Upper lobe of left lung (tissue), 6 donors: Measurements from ENCODE around the gene JARID2. TPM values are rescaled to one million over a fixed set of nuclear protein-coding genes. Genes with fewer than 3 reads are reported as not detected.
A peak's percentile ranks its signal among the peaks of the same experiment; 100 is the strongest.

Experiments used
- ATAC-seq, 2 donors: fragments of 200-7000 bp; cut with Tn5 transposase; one replicate each; pipeline ENCODE4 v1.9.1; 2022; ENCODE audit warnings: mild to moderate bottlenecking in 2 of 2, moderate library complexity in 2 of 2; ENCODE audit not compliant: low FRiP score in 2 of 2
- DNase-seq, 2 donors: peaks; one replicate each; pipeline ENCODE4 v3.0.0-alpha.2; 2019 to 2020
- H3K27ac ChIP-seq, 4 donors: fragments of 200-600 bp; sonication (generic); one replicate each; pipeline ENCODE4 v1.5.1; 2016 to 2019
- H3K27me3 ChIP-seq, 4 donors: fragments of 200-600 bp; sonication (generic); one replicate each; pipeline ENCODE4 v1.5.1; 2017 to 2019
- H3K36me3 ChIP-seq, 4 donors: fragments of 200-600 bp; sonication (generic); one replicate each; pipeline ENCODE4 v1.5.1; 2016 to 2019
- H3K4me1 ChIP-seq, 4 donors: fragments of 200-600 bp; sonication (generic); one replicate each; pipeline ENCODE4 v1.5.1; 2018 to 2019
- H3K4me3 ChIP-seq, 4 donors: fragments of 200-600 bp; sonication (generic); one replicate each; pipeline ENCODE4 v1.5.1; 2017 to 2019; ENCODE audit warnings: mild to moderate bottlenecking in 2 of 4, moderate library complexity in 1 of 4
- H3K9me3 ChIP-seq, 4 donors: fragments of 200-600 bp; sonication (generic); one replicate each; pipeline ENCODE4 v1.5.1; 2018 to 2019
- CTCF ChIP-seq, 6 experiments: fragments of 450-650 bp in 4 of 6; fragments of 200-600 bp in 2 of 6; sonication (generic) in 2 of 6; IDR thresholded peaks; one replicate each; pipeline ENCODE4 v1.5.1; 2016 to 2019; ENCODE audit warnings: antibody characterized with exemption in 6 of 6
- EP300 ChIP-seq, 4 donors: sonication (generic); formaldehyde crosslinking; IDR thresholded peaks; one replicate each; pipeline ENCODE4 v1.5.1; 2017; ENCODE audit warnings: antibody characterized with exemption in 4 of 4, control low read depth in 2 of 4
- POLR2A ChIP-seq, 4 donors: fragments of 450-650 bp; IDR thresholded peaks; one replicate each; pipeline ENCODE4 v1.5.1; 2016 to 2017; ENCODE audit warnings: antibody characterized with exemption in 4 of 4, mild to moderate bottlenecking in 2 of 4
- POLR2AphosphoS5 ChIP-seq, 2 donors: sonication (generic); formaldehyde crosslinking; IDR thresholded peaks; one replicate each; pipeline ENCODE4 v1.5.1; 2017; ENCODE audit warnings: antibody characterized with exemption in 2 of 2
- WGBS, 2 donors: methylation state at CpG; one replicate each; pipeline ENCODE4 v1.1.5; 2017 to 2018; 5-methylcytosine and 5-hydroxymethylcytosine counted together
- total RNA-seq, 6 donors: library from RNA; depleted of rRNA in 4 of 6; stranded (reverse); fragments of >200 nt in 4 of 6; gene quantifications; one replicate each; pipeline versions ENCODE4 v1.1.0 to v1.2.1, GENCODE V29; 2016 to 2021
- donor health status: DM: no; HTN: no; CAD: no; lungs with moderate emphysema.
- donor health status: DM: no; HTN: yes; CAD: no; lungs with severe emphysema.

Gene JARID2
- total RNA-seq, 6 donors from 2014 or later: 9.6 to 37.7 (median 16.4) TPM

DNA sequence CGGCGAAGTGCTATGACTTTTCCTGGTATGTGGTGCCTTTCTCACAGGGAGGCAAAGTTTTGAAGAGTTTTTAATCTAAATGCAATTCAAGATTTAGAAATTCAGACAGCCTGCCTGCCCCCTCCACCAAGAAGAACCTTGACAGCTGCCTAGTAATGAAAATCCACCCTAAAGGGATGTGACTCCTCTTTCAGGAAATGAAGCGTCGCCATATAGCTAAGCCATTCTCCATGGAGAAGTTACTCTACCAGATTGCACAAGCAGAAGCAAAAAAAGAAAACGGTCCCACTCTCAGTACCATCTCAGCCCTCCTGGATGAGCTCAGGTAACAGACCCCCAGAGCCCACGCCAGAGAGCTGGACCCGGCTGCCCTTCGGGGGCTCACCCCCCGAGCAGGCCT lies 266.9 kb downstream of the JARID2 start:
- no peak for DNase-seq
- no peak for ATAC-seq
- WGBS, 2 donors: 87 to 92% methylated on average over 7 to 9 of the region's 9 CpGs
- Histone ChIP-seq H3K36me3 (peaks cover 3 to 72% (median 55%) of the 10 kb centered on the region in 4 donors), H3K27ac (no peak overlapping the region), H3K4me3 (no peak overlapping the region), H3K27me3 (no peaks in the 10 kb centered on the region), H3K9me3 (no peaks in the 10 kb centered on the region), H3K4me1 (peaks cover 0 to 5% (median 0%) of the 10 kb centered on the region in 4 donors)
- TF ChIP-seq EP300 (IDR thresholded peaks at IDR 0.05): no peak
- no peak for TF ChIP-seq CTCF (IDR thresholded peaks at IDR 0.05)
- no peak for TF ChIP-seq POLR2AphosphoS5 (IDR thresholded peaks at IDR 0.05)
- TF ChIP-seq POLR2A (IDR thresholded peaks at IDR 0.05): no peak

DNA sequence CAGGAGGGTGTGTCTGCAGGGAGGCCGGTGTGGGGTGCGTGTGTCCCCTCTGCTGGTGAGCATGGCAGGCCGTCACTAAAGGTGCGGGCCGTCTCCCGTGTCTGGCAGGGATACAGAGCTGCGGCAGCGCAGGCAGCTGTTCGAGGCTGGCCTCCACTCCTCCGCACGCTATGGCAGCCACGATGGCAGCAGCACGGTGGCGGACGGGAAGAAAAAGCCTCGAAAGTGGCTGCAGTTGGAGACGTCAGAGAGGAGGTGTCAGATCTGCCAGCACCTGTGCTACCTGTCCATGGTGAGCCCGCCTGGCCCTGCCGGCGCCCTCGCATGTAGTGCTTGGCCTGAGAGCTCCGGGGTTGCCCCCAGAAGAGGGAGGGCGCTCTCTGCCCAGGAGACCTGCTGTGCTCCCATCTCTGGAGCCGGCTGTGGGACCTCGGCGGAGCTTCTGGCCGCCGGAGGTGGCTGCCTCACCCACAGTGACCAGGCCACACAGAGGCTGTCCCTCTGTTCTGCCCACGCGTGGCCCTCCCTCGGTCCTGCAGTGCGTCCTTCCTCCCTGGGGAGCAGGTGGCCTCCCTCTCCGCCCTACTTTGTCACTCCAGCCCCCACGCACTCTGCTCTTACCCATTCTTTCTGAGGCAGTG lies 267.4 kb downstream of the JARID2 start:
- no peak overlapping the region for H3K27ac ChIP-seq
- TF ChIP-seq EP300 (IDR thresholded peaks at IDR 0.05) (no peak), POLR2A (IDR thresholded peaks at IDR 0.05) (no peak), POLR2AphosphoS5 (IDR thresholded peaks at IDR 0.05) (no peak), CTCF (IDR thresholded peaks at IDR 0.05) (no peak)
- no peaks in the 10 kb centered on the region for H3K9me3 ChIP-seq
- H3K27me3 ChIP-seq: no peaks in the 10 kb centered on the region
- ATAC-seq: no peak
- H3K4me1 ChIP-seq: peaks cover 0 to 5% (median 0%) of the 10 kb centered on the region in 4 donors
- WGBS, 2 donors: 90 to 94% methylated on average over 14 to 23 of the region's 34 CpGs
- H3K36me3 ChIP-seq: peaks cover 3 to 75% (median 60%) of the 10 kb centered on the region in 4 donors
- no peak overlapping the region for H3K4me3 ChIP-seq
- DNase-seq: peak in 1 of 2 donors; percentile 75

- peaks cover 3 to 78% (median 65%) of the 10 kb centered on the region in 4 donors for H3K36me3 ChIP-seq
- H3K9me3 ChIP-seq: no peaks in the 10 kb centered on the region
- TF ChIP-seq EP300 (IDR thresholded peaks at IDR 0.05) (no peak), POLR2A (IDR thresholded peaks at IDR 0.05) (no peak), CTCF (IDR thresholded peaks at IDR 0.05) (no peak), POLR2AphosphoS5 (IDR thresholded peaks at IDR 0.05) (no peak)
- H3K4me1 ChIP-seq: peaks cover 0 to 5% (median 0%) of the 10 kb centered on the region in 4 donors
- no peak overlapping the region for H3K27ac ChIP-seq
- H3K4me3 ChIP-seq: no peak overlapping the region
- no peak for DNase-seq
- 94 to 97% methylated on average over 13 to 21 of the region's 21 CpGs for WGBS, 2 donors
- ATAC-seq: no peak
- no peaks in the 10 kb centered on the region for H3K27me3 ChIP-seq
Observed at GRCh38 chr6:15513801-15514711, 268.2 kb downstream of the JARID2 start.

DNA sequence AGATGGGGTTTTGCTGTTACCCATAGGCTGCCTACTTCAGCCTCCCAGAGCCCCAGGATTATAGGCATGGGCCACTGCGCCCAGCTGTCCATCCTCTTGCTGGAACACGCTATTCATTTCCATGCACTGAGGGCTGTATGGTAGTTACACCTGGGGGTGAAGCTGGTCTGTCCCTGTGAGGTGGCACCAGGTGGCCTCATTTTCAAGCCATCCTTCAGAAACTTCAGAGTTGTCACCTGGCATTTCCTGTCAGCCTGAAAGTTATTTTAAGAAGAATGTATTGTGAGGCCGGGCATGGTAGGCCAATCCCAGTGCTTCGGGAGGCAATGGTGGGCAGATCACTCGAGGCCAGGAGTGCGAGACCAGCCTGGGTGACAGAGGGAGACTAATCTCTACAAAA lies 269.4 kb downstream of the JARID2 start:
- no peak for DNase-seq
- no peak overlapping the region for H3K27ac ChIP-seq

More for the DNA sequence above, 269.4 kb downstream of the JARID2 start:
- WGBS, 2 donors: 96 to 98% methylated on average over 6 of the region's 6 CpGs
- TF ChIP-seq POLR2A (IDR thresholded peaks at IDR 0.05): no peak
- TF ChIP-seq EP300 (IDR thresholded peaks at IDR 0.05): no peak
- TF ChIP-seq POLR2AphosphoS5 (IDR thresholded peaks at IDR 0.05): no peak
- no peak for TF ChIP-seq CTCF (IDR thresholded peaks at IDR 0.05)
- no peaks in the 10 kb centered on the region for H3K9me3 ChIP-seq
- H3K36me3 ChIP-seq: peaks cover 4 to 84% (median 69%) of the 10 kb centered on the region in 4 donors
- no peaks in the 10 kb centered on the region for H3K27me3 ChIP-seq
- H3K4me1 ChIP-seq: no peaks in the 10 kb centered on the region
- no peak overlapping the region for H3K4me3 ChIP-seq
- no peak for ATAC-seq
